OCI-M2 (cell line): ENCODE measurements around the gene AMN.
"Not testable (repeated sequence)": the region's sequence is repeated elsewhere in the genome, so short reads cannot be mapped to it uniquely, and the experiment has no call there.

Experiments
- DNase-seq: peaks from one replicate; lab custom pipeline; 2025; ENCODE audit not compliant: unreplicated experiment; lab: John Stamatoyannopoulos, UW

AMN gene

GRCh38 chr14:102922490-102923200, at the start of gene AMN:
AMN (plus strand) TSS chr14:102922663; CDS start chr14:102922689, 26 bp downstream.
- DNase-seq, result no peak

GRCh38 chr14:102873131-102873530, 49.3 kb upstream of the AMN start:
- no peak for DNase-seq

GRCh38 chr14:102873546-102874061, 48.9 kb upstream of the AMN start:
- no peak for DNase-seq

GRCh38 chr14:102875652-102876051, 46.8 kb upstream of the AMN start:
- no peak for DNase-seq

- not testable (repeated sequence) for DNase-seq
Measured at GRCh38 chr14:102877511-102877910, 45.0 kb upstream of the AMN start.

- no peak for DNase-seq
Measured at GRCh38 chr14:102878174-102878969, 44.1 kb upstream of the AMN start.

- DNase-seq, result no peak
Measured at GRCh38 chr14:102878970-102879460, 43.4 kb upstream of the AMN start.

GRCh38 chr14:102882226-102882906, 40.1 kb upstream of the AMN start:
- no peak for DNase-seq

GRCh38 chr14:102883089-102883541, 39.3 kb upstream of the AMN start:
- DNase-seq, result no peak

- DNase-seq, result no peak
Measured at GRCh38 chr14:102883554-102883953, 38.9 kb upstream of the AMN start.

GRCh38 chr14:102885737-102886447, 36.6 kb upstream of the AMN start:
- DNase-seq, result no peak

GRCh38 chr14:102888748-102889147, 33.7 kb upstream of the AMN start:
- no peak for DNase-seq

GRCh38 chr14:102889615-102890014, 32.8 kb upstream of the AMN start:
- DNase-seq, result no peak

- no peak for DNase-seq
Measured at GRCh38 chr14:102891111-102891510, 31.4 kb upstream of the AMN start.

GRCh38 chr14:102891556-102891955, 30.9 kb upstream of the AMN start:
- no peak for DNase-seq

GRCh38 chr14:102892651-102893050, 29.8 kb upstream of the AMN start:
- no peak for DNase-seq

- DNase-seq, result no peak
Measured at GRCh38 chr14:102893452-102893851, 29.0 kb upstream of the AMN start.

- not testable (repeated sequence) for DNase-seq
Measured at GRCh38 chr14:102896735-102897134, 25.7 kb upstream of the AMN start.

GRCh38 chr14:102897299-102898027, 25.0 kb upstream of the AMN start:
- DNase-seq, result no peak

GRCh38 chr14:102898298-102898697, 24.2 kb upstream of the AMN start:
- DNase-seq, result no peak
